ENCODE results near the gene CAPZB.

GRCh38 chr1:19429611-19430010 lies 55.7 kb downstream of the CAPZB start:
- TF ChIP-seq, protein P1, sequence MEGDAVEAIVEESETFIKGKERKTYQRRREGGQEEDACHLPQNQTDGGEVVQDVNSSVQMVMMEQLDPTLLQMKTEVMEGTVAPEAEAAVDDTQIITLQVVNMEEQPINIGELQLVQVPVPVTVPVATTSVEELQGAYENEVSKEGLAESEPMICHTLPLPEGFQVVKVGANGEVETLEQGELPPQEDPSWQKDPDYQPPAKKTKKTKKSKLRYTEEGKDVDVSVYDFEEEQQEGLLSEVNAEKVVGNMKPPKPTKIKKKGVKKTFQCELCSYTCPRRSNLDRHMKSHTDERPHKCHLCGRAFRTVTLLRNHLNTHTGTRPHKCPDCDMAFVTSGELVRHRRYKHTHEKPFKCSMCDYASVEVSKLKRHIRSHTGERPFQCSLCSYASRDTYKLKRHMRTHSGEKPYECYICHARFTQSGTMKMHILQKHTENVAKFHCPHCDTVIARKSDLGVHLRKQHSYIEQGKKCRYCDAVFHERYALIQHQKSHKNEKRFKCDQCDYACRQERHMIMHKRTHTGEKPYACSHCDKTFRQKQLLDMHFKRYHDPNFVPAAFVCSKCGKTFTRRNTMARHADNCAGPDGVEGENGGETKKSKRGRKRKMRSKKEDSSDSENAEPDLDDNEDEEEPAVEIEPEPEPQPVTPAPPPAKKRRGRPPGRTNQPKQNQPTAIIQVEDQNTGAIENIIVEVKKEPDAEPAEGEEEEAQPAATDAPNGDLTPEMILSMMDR (IDR thresholded peaks at IDR 0.05) = no peak
- TF ChIP-seq EP300 (IDR thresholded peaks at IDR 0.05) (no peak), POLR2A (IDR thresholded peaks at IDR 0.05) (no peak)
